Measurements from ENCODE around the gene GRIK3.

GRCh38 chr1:37051346-37051745 is 17.0 kb upstream of the GRIK3 start:
- TF ChIP-seq YY1 (IDR thresholded peaks at IDR 0.05) (no peak), CTCF (IDR thresholded peaks at IDR 0.05; ENCODE audit: low read depth, low read length, missing input control) (no peak), RAD21 (IDR thresholded peaks at IDR 0.05) (no peak), TAF1 (conservative IDR thresholded peaks at IDR 0.05) (no peak), SP1 (IDR thresholded peaks at IDR 0.05) (no peak), JUND (IDR thresholded peaks at IDR 0.05) (no peak), NR2F2 (IDR thresholded peaks at IDR 0.05) (no peak), RXRA (IDR thresholded peaks at IDR 0.05) (no peak), HNF4G (IDR thresholded peaks at IDR 0.05) (no peak), EGR1 (IDR thresholded peaks at IDR 0.05; ENCODE audit: low read depth in 2 of 2) (no peak), ATF3 (IDR thresholded peaks at IDR 0.05) (no peak)
- TF ChIP-seq, protein P1, sequence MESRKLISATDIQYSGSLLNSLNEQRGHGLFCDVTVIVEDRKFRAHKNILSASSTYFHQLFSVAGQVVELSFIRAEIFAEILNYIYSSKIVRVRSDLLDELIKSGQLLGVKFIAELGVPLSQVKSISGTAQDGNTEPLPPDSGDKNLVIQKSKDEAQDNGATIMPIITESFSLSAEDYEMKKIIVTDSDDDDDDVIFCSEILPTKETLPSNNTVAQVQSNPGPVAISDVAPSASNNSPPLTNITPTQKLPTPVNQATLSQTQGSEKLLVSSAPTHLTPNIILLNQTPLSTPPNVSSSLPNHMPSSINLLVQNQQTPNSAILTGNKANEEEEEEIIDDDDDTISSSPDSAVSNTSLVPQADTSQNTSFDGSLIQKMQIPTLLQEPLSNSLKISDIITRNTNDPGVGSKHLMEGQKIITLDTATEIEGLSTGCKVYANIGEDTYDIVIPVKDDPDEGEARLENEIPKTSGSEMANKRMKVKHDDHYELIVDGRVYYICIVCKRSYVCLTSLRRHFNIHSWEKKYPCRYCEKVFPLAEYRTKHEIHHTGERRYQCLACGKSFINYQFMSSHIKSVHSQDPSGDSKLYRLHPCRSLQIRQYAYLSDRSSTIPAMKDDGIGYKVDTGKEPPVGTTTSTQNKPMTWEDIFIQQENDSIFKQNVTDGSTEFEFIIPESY (IDR thresholded peaks at IDR 0.05) = no peak
- TF ChIP-seq, protein P2, sequence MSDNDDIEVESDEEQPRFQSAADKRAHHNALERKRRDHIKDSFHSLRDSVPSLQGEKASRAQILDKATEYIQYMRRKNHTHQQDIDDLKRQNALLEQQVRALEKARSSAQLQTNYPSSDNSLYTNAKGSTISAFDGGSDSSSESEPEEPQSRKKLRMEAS (IDR thresholded peaks at IDR 0.05) = no peak
- TF ChIP-seq, protein P3, sequence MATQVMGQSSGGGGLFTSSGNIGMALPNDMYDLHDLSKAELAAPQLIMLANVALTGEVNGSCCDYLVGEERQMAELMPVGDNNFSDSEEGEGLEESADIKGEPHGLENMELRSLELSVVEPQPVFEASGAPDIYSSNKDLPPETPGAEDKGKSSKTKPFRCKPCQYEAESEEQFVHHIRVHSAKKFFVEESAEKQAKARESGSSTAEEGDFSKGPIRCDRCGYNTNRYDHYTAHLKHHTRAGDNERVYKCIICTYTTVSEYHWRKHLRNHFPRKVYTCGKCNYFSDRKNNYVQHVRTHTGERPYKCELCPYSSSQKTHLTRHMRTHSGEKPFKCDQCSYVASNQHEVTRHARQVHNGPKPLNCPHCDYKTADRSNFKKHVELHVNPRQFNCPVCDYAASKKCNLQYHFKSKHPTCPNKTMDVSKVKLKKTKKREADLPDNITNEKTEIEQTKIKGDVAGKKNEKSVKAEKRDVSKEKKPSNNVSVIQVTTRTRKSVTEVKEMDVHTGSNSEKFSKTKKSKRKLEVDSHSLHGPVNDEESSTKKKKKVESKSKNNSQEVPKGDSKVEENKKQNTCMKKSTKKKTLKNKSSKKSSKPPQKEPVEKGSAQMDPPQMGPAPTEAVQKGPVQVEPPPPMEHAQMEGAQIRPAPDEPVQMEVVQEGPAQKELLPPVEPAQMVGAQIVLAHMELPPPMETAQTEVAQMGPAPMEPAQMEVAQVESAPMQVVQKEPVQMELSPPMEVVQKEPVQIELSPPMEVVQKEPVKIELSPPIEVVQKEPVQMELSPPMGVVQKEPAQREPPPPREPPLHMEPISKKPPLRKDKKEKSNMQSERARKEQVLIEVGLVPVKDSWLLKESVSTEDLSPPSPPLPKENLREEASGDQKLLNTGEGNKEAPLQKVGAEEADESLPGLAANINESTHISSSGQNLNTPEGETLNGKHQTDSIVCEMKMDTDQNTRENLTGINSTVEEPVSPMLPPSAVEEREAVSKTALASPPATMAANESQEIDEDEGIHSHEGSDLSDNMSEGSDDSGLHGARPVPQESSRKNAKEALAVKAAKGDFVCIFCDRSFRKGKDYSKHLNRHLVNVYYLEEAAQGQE (IDR thresholded peaks at IDR 0.05) = no peak

Data from liver (tissue), 3 donors.